Putamen (tissue), 1 donor: Measurements from ENCODE around the gene EXOC6.
"Not testable (repeated sequence)": the region's sequence is repeated elsewhere in the genome, so short reads cannot be mapped to it uniquely, and the experiment has no call there.

Source experiments
- DNase-seq: peaks from one replicate; pipeline ENCODE4 v3.0.0-alpha.2; 2016; ENCODE audit warnings: low spot score

EXOC6 gene

GRCh38 chr10:93080350-93081046 is 232.2 kb downstream of the EXOC6 start:
- peak; percentile 30 for DNase-seq

- DNase-seq, result no peak
Observed at GRCh38 chr10:93081318-93081717, 233.0 kb downstream of the EXOC6 start.

- DNase-seq, result no peak
Observed at GRCh38 chr10:93081834-93082233, 233.5 kb downstream of the EXOC6 start.

GRCh38 chr10:93083743-93084539 is 235.6 kb downstream of the EXOC6 start:
- DNase-seq, result no peak

GRCh38 chr10:93085272-93085859 is 237.0 kb downstream of the EXOC6 start:
- DNase-seq, result no peak

- no peak for DNase-seq
Observed at GRCh38 chr10:93086289-93086688, 238.0 kb downstream of the EXOC6 start.

- no peak for DNase-seq
Observed at GRCh38 chr10:93087846-93088245, 239.5 kb downstream of the EXOC6 start.

GRCh38 chr10:93088466-93088865 is 240.1 kb downstream of the EXOC6 start:
- DNase-seq, result no peak

GRCh38 chr10:93090619-93091018 is 242.3 kb downstream of the EXOC6 start:
- no peak for DNase-seq

- no peak for DNase-seq
Observed at GRCh38 chr10:93091960-93092359, 243.6 kb downstream of the EXOC6 start.

GRCh38 chr10:93095225-93095624 is 246.9 kb downstream of the EXOC6 start:
- no peak for DNase-seq

- DNase-seq, result no peak
Observed at GRCh38 chr10:93096901-93097300, 248.6 kb downstream of the EXOC6 start.

GRCh38 chr10:93097386-93097785 is 249.1 kb downstream of the EXOC6 start:
- DNase-seq, result no peak

GRCh38 chr10:93098816-93099215 is 250.5 kb downstream of the EXOC6 start:
- no peak for DNase-seq

- DNase-seq, result no peak
Observed at GRCh38 chr10:93099670-93100069, 251.3 kb downstream of the EXOC6 start.

GRCh38 chr10:93101148-93101547 is 252.8 kb downstream of the EXOC6 start:
- not testable (repeated sequence) for DNase-seq

GRCh38 chr10:93103953-93104352 is 255.6 kb downstream of the EXOC6 start:
- DNase-seq, result no peak

- DNase-seq, result no peak
Observed at GRCh38 chr10:93106631-93107072, 258.3 kb downstream of the EXOC6 start.
